GM23248 (cell line): ENCODE measurements around the gene HAUS5. TPM values are rescaled to one million over a fixed set of nuclear protein-coding genes. Genes with fewer than 3 reads are reported as not detected.

Experiments used
- DNase-seq: peaks from one replicate; pipeline ENCODE4 v3.0.0-alpha.2; 2015
- H2AFZ ChIP-seq: fragments of 200-600 bp; sonication (generic); 2 replicates; pipeline ENCODE4 v1.6.1; 2016; ENCODE audit warnings: antibody characterized with exemption
- H3F3A ChIP-seq: fragments of 200-600 bp; sonication (generic); 2 replicates; pipeline ENCODE4 v1.6.1; 2016; ENCODE audit warnings: mild to moderate bottlenecking, antibody characterized with exemption, mixed run types; ENCODE audit not compliant: insufficient read depth
- H3K27ac ChIP-seq: fragments of 200-600 bp; sonication (generic); 2 replicates; pipeline ENCODE4 v1.5.1; 2016; ENCODE audit warnings: mild to moderate bottlenecking
- H3K27me3 ChIP-seq: fragments of 200-600 bp; sonication (generic); replicated peaks from 2 replicates; pipeline ENCODE4 v1.6.1; 2016; ENCODE audit warnings: mild to moderate bottlenecking; ENCODE audit not compliant: insufficient read depth
- H3K36me3 ChIP-seq: fragments of 200-600 bp; sonication (generic); 2 replicates; pipeline ENCODE4 v1.6.1; 2016; ENCODE audit warnings: low read depth, mild to moderate bottlenecking
- H3K4me1 ChIP-seq: fragments of 200-600 bp; sonication (generic); 2 replicates; pipeline ENCODE4 v1.6.1; 2016; ENCODE audit warnings: mild to moderate bottlenecking; ENCODE audit not compliant: insufficient read depth
- H3K4me2 ChIP-seq: fragments of 200-600 bp; sonication (generic); one replicate; pipeline ENCODE4 v1.6.1; 2016; ENCODE audit warnings: mild to moderate bottlenecking; ENCODE audit not compliant: unreplicated experiment
- H3K4me3 ChIP-seq: fragments of 200-600 bp; sonication (generic); 2 replicates; pipeline ENCODE4 v1.5.1; 2016; ENCODE audit warnings: mild to moderate bottlenecking
- H3K79me2 ChIP-seq: fragments of 200-600 bp; sonication (generic); 2 replicates; pipeline ENCODE4 v1.6.1; 2016; ENCODE audit warnings: mild to moderate bottlenecking; ENCODE audit not compliant: insufficient read depth
- H3K9ac ChIP-seq: fragments of 200-600 bp; sonication (generic); 2 replicates; pipeline ENCODE4 v1.6.1; 2016; ENCODE audit warnings: mild to moderate bottlenecking
- H3K9me2 ChIP-seq: fragments of 200-600 bp; sonication (generic); 2 replicates; pipeline ENCODE4 v1.6.1; 2016; ENCODE audit warnings: mixed run types, mild to moderate bottlenecking, moderate library complexity; ENCODE audit not compliant: insufficient read depth
- H3K9me3 ChIP-seq: fragments of 200-600 bp; sonication (generic); one replicate; pipeline ENCODE4 v1.6.1; 2017; ENCODE audit warnings: low read depth
- H4K20me1 ChIP-seq: fragments of 200-600 bp; sonication (generic); 2 replicates; pipeline ENCODE4 v1.6.0; 2016; ENCODE audit not compliant: insufficient read depth
- EZH2 ChIP-seq: fragments of 200-600 bp; sonication (generic); IDR thresholded peaks from 2 replicates; pipeline ENCODE4 v1.6.1; 2018; ENCODE audit warnings: antibody characterized with exemption, mild to moderate bottlenecking; ENCODE audit not compliant: insufficient read depth, poor library complexity, severe bottlenecking
- EZH2phosphoT487 ChIP-seq: fragments of 200-600 bp; sonication (generic); IDR thresholded peaks from 2 replicates; pipeline ENCODE4 v1.6.1; 2018; ENCODE audit warnings: antibody characterized with exemption, moderate library complexity, mild to moderate bottlenecking, low read depth; ENCODE audit not compliant: insufficient read depth
- WGBS, 2 experiments: methylation state at CpG; one replicate each; pipeline ENCODE4 v1.1.6; 2015 to 2017; ENCODE audit warnings: low lambda C conversion rate in 2 of 2, low coverage in 1 of 2; ENCODE audit errors: missing lambda C conversion rate in 2 of 2; 5-methylcytosine and 5-hydroxymethylcytosine counted together
- in situ Hi-C: fragments of 300-500 bp; cut with MboI; formaldehyde crosslinking; loops from 2 replicates; pipeline ENCODE4 v1.15.0; 2020
- polyA plus RNA-seq: library from polyadenylated mRNA; unstranded; fragments of >200 nt; fragmentation: Nextera tagmentation; extraction: Ambion mirVana; gene quantifications from 2 replicates; pipeline ENCODE4 v1.2.1, GENCODE V29; 2016
- total RNA-seq: library from RNA; depleted of rRNA; stranded (reverse); fragments of >200 nt; shearing (Covaris generic); gene quantifications from 2 replicates; pipeline ENCODE4 v1.2.3, GENCODE V29; 2014

Gene HAUS5
- total and polyA plus RNA-seq, 2 experiments from 2014 or later, result 7.4 to 10.1 TPM

DNA sequence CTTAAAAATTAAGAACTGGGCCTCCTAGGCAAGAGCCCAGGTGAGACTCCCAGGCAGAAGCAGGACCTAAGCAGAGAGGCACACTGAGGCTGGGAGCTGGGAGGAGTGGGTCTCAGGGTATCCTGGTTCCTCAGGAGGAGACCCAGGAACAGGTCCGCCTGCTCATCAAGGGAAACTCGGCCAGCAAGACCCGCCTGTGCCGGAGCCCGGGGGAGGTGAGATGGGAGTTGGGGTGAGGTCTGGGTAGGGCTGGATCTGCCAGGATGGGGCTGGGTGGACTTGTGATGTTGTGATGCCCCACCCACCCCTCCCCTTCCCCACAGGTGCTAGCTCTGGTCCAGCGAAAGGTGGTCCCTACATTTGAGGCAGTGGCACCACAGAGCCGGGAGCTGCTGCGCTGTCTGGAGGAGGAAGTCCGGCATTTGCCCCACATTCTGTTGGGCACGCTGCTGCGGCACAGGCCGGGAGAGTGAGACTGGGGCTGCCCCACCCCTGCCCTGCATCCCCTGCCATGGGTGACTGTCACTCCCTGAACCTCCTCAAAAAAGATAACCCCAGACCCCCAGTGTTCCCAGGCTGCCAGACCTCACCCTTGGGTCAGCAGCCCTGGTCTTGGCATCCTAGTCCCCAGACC lies 6.9 kb downstream of the HAUS5 start:
- H4K20me1 ChIP-seq, result no peaks in the 10 kb centered on the region
- in situ Hi-C loops, result no loop called here
- WGBS, 2 experiments, result 95 to 97% methylated on average over 12 of the region's 12 CpGs

DNA sequence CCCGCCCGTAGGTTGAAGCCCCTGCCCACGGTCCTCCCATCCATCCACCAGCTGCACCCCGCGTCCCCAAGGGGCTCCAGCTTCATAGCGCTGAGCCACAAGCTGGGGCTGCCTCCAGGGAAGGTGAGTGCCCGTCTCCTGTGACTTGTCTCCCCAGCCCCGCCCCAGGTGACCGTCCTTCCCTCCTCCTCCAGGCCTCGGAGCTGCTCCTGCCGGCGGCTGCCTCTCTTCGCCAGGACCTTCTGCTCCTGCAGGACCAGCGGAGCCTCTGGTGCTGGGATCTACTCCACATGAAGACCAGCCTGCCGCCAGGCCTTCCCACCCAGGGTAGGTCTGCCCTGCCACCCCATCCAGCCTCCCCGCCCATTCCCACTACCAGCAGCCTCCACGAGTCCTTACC lies 7.5 kb downstream of the HAUS5 start:
- no peak for DNase-seq
- no peak overlapping the region for H3K4me2 ChIP-seq
- TF ChIP-seq EZH2 (no peak), EZH2phosphoT487 (no peak)

More for the DNA sequence above, 6.9 kb downstream of the HAUS5 start:
- no peaks in the 10 kb centered on the region for H3K9me2 ChIP-seq
- no peak overlapping the region for H3K4me2 ChIP-seq
- H3K27ac ChIP-seq, result no peak overlapping the region
- H3K9me3 ChIP-seq, result no peaks in the 10 kb centered on the region
- H3F3A ChIP-seq, result no peaks in the 10 kb centered on the region
- TF ChIP-seq EZH2 (no peak), EZH2phosphoT487 (no peak)
- no peaks in the 10 kb centered on the region for H3K4me1 ChIP-seq
- no peak overlapping the region for H3K4me3 ChIP-seq
- no peak for DNase-seq
- H3K36me3 ChIP-seq, result no peaks in the 10 kb centered on the region
- no peaks in the 10 kb centered on the region for H3K79me2 ChIP-seq
- no peak overlapping the region for H2AFZ ChIP-seq
- no peak overlapping the region for H3K9ac ChIP-seq
- no peaks in the 10 kb centered on the region for H3K27me3 ChIP-seq

DNA sequence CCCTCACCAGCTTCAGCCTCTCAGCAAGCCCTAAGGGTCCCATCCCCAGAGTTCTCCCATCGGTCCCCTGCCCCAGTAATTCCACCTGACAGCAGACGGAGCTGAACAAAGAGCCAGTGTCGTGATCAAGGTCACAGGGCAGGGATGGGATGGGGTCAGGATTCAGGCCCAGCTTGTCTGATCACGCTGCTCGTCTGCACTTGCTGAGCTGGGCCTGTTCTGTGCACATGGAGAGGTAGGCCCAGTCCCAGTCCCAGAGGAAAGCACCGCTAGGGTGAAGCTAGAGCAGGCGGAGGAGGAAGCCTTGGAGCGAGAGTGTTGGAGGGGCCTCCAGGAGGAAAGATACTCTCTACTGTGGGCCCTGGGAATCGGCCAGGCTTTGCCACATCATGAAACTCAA lies 9.2 kb downstream of the HAUS5 start:
- no peaks in the 10 kb centered on the region for H3F3A ChIP-seq
- no peaks in the 10 kb centered on the region for H3K9me3 ChIP-seq
- no peaks in the 10 kb centered on the region for H3K79me2 ChIP-seq
- no peak overlapping the region for H2AFZ ChIP-seq
- H4K20me1 ChIP-seq, result no peaks in the 10 kb centered on the region
- 96 to 97% methylated on average over 9 of the region's 9 CpGs for WGBS, 2 experiments
- H3K36me3 ChIP-seq, result no peaks in the 10 kb centered on the region
- in situ Hi-C loops, result no loop called here
- no peak overlapping the region for H3K4me3 ChIP-seq
- no peak overlapping the region for H3K27ac ChIP-seq
- H3K4me2 ChIP-seq, result no peak overlapping the region
- TF ChIP-seq EZH2, result no peak
- no peak for TF ChIP-seq EZH2phosphoT487
- H3K4me1 ChIP-seq, result no peaks in the 10 kb centered on the region
- no peaks in the 10 kb centered on the region for H3K9me2 ChIP-seq
- no peaks in the 10 kb centered on the region for H3K27me3 ChIP-seq
- no peak overlapping the region for H3K9ac ChIP-seq
- no peak for DNase-seq

More for the DNA sequence above, 7.5 kb downstream of the HAUS5 start:
- Histone ChIP-seq H4K20me1 (no peaks in the 10 kb centered on the region), H3K27ac (no peak overlapping the region), H3K9me3 (no peaks in the 10 kb centered on the region), H3K9me2 (no peaks in the 10 kb centered on the region), H3K4me3 (no peak overlapping the region), H3K4me1 (no peaks in the 10 kb centered on the region), H3K79me2 (no peaks in the 10 kb centered on the region), H2AFZ (no peak overlapping the region), H3K27me3 (no peaks in the 10 kb centered on the region), H3K36me3 (no peaks in the 10 kb centered on the region), H3F3A (no peaks in the 10 kb centered on the region), H3K9ac (no peak overlapping the region)
- 93 to 96% methylated on average over 13 to 17 of the region's 17 CpGs for WGBS, 2 experiments
- in situ Hi-C loops, result no loop called here

DNA sequence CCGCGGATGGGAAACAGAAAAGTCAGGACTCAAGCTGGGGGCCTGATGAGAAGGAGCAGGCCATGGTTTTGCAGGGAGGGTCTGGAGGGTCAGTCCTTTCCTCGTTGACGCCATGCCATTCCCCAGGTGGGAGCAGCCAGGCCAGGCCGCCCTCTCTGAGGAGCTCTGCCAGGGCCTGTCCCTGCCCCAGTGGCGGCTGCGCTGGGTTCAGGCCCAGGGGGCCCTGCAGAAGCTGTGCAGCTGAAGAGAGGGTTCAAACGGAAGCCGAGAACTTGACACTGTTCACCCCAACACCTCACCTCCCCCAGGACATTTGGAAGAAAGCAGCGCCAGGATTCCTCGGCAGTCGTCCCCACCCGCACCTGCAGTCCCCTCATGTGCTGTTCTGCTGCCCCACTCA lies 10.2 kb downstream of the HAUS5 start:
- H3K9me3 ChIP-seq, result no peaks in the 10 kb centered on the region
- H3K9ac ChIP-seq, result no peak overlapping the region
- no peaks in the 10 kb centered on the region for H3F3A ChIP-seq
- in situ Hi-C loops, result no loop called here
- H3K27ac ChIP-seq, result no peak overlapping the region
- DNase-seq, result no peak
- no peaks in the 10 kb centered on the region for H3K9me2 ChIP-seq
- H3K4me2 ChIP-seq, result no peak overlapping the region
- no peak overlapping the region for H2AFZ ChIP-seq
- no peaks in the 10 kb centered on the region for H3K27me3 ChIP-seq
- TF ChIP-seq EZH2phosphoT487, result no peak
- no peak for TF ChIP-seq EZH2
- 92 to 93% methylated on average over 13 of the region's 13 CpGs for WGBS, 2 experiments
- H4K20me1 ChIP-seq, result no peaks in the 10 kb centered on the region
- no peaks in the 10 kb centered on the region for H3K79me2 ChIP-seq
- H3K4me3 ChIP-seq, result no peak overlapping the region
- no peaks in the 10 kb centered on the region for H3K36me3 ChIP-seq
- no peaks in the 10 kb centered on the region for H3K4me1 ChIP-seq
